ENCODE results near the gene POU3F3. TPM values are rescaled to one million over a fixed set of nuclear protein-coding genes. Genes with fewer than 3 reads are reported as not detected.

The POU3F3 gene
- total RNA-seq, 1 donor from 2014 or later: 2.1 TPM

DNA sequence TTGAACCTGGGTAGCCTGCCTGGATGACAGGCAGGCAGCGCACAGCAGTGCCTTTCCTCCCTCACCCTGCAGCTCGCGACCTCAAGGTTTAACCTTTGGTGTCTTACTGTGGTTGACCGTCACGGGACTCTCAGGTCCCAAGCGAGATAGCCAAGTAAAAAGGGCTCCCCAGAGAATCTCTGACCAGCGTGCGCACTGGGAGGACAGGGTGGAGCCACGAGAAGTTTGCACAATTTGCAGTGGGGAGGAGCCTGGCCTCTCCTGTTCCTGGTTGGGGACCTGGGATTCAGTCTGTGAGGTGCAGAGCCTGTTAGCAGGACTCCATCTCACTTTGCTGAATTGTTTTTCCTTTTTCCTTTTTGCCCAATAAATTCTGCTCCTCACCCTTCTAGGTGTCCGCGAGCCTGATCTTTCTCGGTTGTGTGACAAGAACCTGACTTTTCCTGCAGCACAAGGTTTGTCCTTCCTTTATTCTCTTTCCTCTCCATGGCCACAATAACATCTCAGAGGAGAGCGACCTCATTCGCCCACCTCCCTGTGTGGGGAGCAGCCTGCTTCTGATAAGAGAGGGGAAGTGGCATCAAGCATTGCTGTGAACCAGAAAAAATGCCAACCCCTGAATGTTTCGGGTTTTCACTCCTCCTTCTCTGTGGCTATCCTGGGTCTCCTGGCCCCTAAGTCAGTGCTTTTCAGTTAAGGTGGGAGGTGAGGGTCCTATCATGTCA lies 36.2 kb downstream of the POU3F3 start:
- TF ChIP-seq, protein P1, sequence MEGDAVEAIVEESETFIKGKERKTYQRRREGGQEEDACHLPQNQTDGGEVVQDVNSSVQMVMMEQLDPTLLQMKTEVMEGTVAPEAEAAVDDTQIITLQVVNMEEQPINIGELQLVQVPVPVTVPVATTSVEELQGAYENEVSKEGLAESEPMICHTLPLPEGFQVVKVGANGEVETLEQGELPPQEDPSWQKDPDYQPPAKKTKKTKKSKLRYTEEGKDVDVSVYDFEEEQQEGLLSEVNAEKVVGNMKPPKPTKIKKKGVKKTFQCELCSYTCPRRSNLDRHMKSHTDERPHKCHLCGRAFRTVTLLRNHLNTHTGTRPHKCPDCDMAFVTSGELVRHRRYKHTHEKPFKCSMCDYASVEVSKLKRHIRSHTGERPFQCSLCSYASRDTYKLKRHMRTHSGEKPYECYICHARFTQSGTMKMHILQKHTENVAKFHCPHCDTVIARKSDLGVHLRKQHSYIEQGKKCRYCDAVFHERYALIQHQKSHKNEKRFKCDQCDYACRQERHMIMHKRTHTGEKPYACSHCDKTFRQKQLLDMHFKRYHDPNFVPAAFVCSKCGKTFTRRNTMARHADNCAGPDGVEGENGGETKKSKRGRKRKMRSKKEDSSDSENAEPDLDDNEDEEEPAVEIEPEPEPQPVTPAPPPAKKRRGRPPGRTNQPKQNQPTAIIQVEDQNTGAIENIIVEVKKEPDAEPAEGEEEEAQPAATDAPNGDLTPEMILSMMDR (conservative IDR thresholded peaks at IDR 0.05): no peak
- H3K27ac Mint-ChIP-seq: no peak overlapping the region

GRCh38 chr2:104890685-104891069 lies 36.8 kb downstream of the POU3F3 start:
- H3K9me3 Mint-ChIP-seq: no peaks in the 10 kb centered on the region
- H3K4me3 Mint-ChIP-seq: no peak overlapping the region
- H3K27me3 Mint-ChIP-seq: peaks cover 20% of the 10 kb centered on the region
- no peaks in the 10 kb centered on the region for H3K36me3 Mint-ChIP-seq
- H3K4me1 Mint-ChIP-seq (ENCODE audit: unreplicated experiment): no peaks in the 10 kb centered on the region
- H3K27ac Mint-ChIP-seq: no peak overlapping the region
- TF ChIP-seq, protein P1 (conservative IDR thresholded peaks at IDR 0.05): no peak
- DNase-seq (ENCODE audit: extremely low spot score, unreplicated experiment): no peak

More for the DNA sequence above, 36.2 kb downstream of the POU3F3 start:
- Mint-ChIP-seq H3K27me3 (peaks cover 21% of the 10 kb centered on the region), H3K4me1 (ENCODE audit: unreplicated experiment) (no peaks in the 10 kb centered on the region), H3K4me3 (no peak overlapping the region), H3K36me3 (no peaks in the 10 kb centered on the region), H3K9me3 (no peaks in the 10 kb centered on the region)
- no peak for DNase-seq (ENCODE audit: extremely low spot score, unreplicated experiment)

DNA sequence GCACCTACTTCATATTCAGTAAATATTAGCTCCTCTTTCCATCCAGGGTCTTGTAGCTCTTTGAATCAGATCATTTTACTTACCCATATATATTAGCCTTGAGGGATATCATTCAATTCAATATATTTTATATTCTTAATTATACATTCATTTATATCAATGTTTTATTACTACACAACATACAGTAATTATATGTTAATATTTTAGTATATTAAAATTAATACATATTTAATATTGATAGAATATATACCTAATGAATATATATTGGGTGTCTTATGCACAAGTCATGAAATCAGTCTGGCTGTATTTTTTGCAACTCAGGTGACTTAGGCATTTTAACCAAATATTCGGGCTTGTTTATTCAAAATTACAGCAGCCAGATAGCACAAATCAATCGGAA lies 37.2 kb downstream of the POU3F3 start:
- Mint-ChIP-seq H3K36me3 (no peaks in the 10 kb centered on the region), H3K9me3 (no peaks in the 10 kb centered on the region), H3K4me1 (ENCODE audit: unreplicated experiment) (no peaks in the 10 kb centered on the region), H3K4me3 (no peak overlapping the region), H3K27ac (no peak overlapping the region), H3K27me3 (peaks cover 18% of the 10 kb centered on the region)
- no peak for DNase-seq (ENCODE audit: extremely low spot score, unreplicated experiment)
- TF ChIP-seq, protein P1 (conservative IDR thresholded peaks at IDR 0.05): no peak

GRCh38 chr2:104896446-104896845 lies 42.5 kb downstream of the POU3F3 start:
- Mint-ChIP-seq H3K36me3 (no peaks in the 10 kb centered on the region), H3K27me3 (peaks cover 36% of the 10 kb centered on the region), H3K4me3 (no peak overlapping the region), H3K9me3 (no peaks in the 10 kb centered on the region), H3K27ac (no peak overlapping the region), H3K4me1 (ENCODE audit: unreplicated experiment) (no peaks in the 10 kb centered on the region)
- no peak for DNase-seq (ENCODE audit: extremely low spot score, unreplicated experiment)
- TF ChIP-seq, protein P1 (conservative IDR thresholded peaks at IDR 0.05): no peak

GRCh38 chr2:104897515-104898184 lies 43.7 kb downstream of the POU3F3 start:
- no peak for DNase-seq (ENCODE audit: extremely low spot score, unreplicated experiment)
- H3K9me3 Mint-ChIP-seq: no peaks in the 10 kb centered on the region
- H3K27me3 Mint-ChIP-seq: peaks cover 36% of the 10 kb centered on the region
- no peaks in the 10 kb centered on the region for H3K36me3 Mint-ChIP-seq
- no peak overlapping the region for H3K4me3 Mint-ChIP-seq
- no peak overlapping the region for H3K27ac Mint-ChIP-seq
- TF ChIP-seq, protein P1 (conservative IDR thresholded peaks at IDR 0.05): no peak
- no peaks in the 10 kb centered on the region for H3K4me1 Mint-ChIP-seq (ENCODE audit: unreplicated experiment)

Measured in type B pancreatic cell (in vitro differentiated cells).